ENCODE measurements around the gene SLC25A4. TPM values are rescaled to one million over a fixed set of nuclear protein-coding genes. Genes with fewer than 3 reads are reported as not detected.

SLC25A4 gene
- total and polyA plus RNA-seq, 2 of the 4 experiments (the other 2 are of a cell fraction) = 16.0 to 21.6 TPM

GRCh38 chr4:185113340-185113739 lies 29.7 kb upstream of the SLC25A4 start:
- Histone ChIP-seq H4K20me1 (ENCODE audit: insufficient read depth, low read length) (no peaks in the 10 kb centered on the region), H3K4me3 (ENCODE audit: insufficient read depth, low read depth, low read length) (no peak overlapping the region), H3K9me1 (ENCODE audit: insufficient read depth, low read length) (peaks cover 7% of the 10 kb centered on the region), H3K9ac (ENCODE audit: low read depth, low read length) (no peak overlapping the region), H2BK20ac (ENCODE audit: low read depth, low read length) (peak overlapping the region; percentile 67; the same call in 1 of the 2 replicates), H4K5ac (ENCODE audit: low read depth, low read length) (no peak overlapping the region), H3K14ac (replicated peaks; ENCODE audit: low read depth, low read length) (no peak overlapping the region), H3K36me3 (ENCODE audit: control insufficient read depth, insufficient read depth, low read length) (no peaks in the 10 kb centered on the region), H2BK5ac (ENCODE audit: low read depth, low read length, poor library complexity, severe bottlenecking) (no peak overlapping the region), H3K23ac (ENCODE audit: low read depth, low read length) (no peak overlapping the region), H3K56ac (ENCODE audit: extremely low read depth, insufficient read depth, low read length) (no peak overlapping the region), H4K8ac (ENCODE audit: low read depth in 2 of 2, low read length in 2 of 2) (no peak overlapping the region), H3K79me1 (ENCODE audit: low read depth in 1 of 2, low read length in 2 of 2) (no peaks in the 10 kb centered on the region), H3K4me2 (ENCODE audit: low read depth, low read length) (no peak overlapping the region), H3K9me3 (ENCODE audit: control insufficient read depth, insufficient read depth, low read length) (no peaks in the 10 kb centered on the region), H2BK15ac (ENCODE audit: low read depth, low read length) (0 out of 3 replicates have a peak overlapping the region, but pooled peaks have one; percentile 83), H3K4me1 (ENCODE audit: control insufficient read depth, insufficient read depth, low read length) (peaks cover 3% of the 10 kb centered on the region; the same call in 1 of the 2 replicates), H3K4ac (ENCODE audit: low read depth, low read length) (no peak overlapping the region), H4K91ac (ENCODE audit: insufficient read depth, low read depth, low read length) (no peak overlapping the region), H3K18ac (ENCODE audit: low read depth, low read length) (no peak overlapping the region), H2AK9ac (replicated peaks; ENCODE audit: low read depth, low read length, poor library complexity) (no peak overlapping the region), H2BK120ac (ENCODE audit: low read depth, low read length) (no peak overlapping the region), H2AFZ (replicated peaks; ENCODE audit: low read length, poor library complexity) (no peak overlapping the region), H3K27me3 (ENCODE audit: control insufficient read depth, insufficient read depth, low read length) (no peaks in the 10 kb centered on the region), H2AK5ac (ENCODE audit: low read depth, low read length) (no peak overlapping the region), H3K27ac (ENCODE audit: insufficient read depth, low read length) (no peak overlapping the region)
- WGBS, 2 experiments (ENCODE audit: extremely low coverage in 2 of 2, insufficient read length in 1 of 2) = 100% methylated on average over 1 of the region's 2 CpGs; no CpG with 5 or more reads in 1 of the 2 experiments
- intact Hi-C loops (cut with micrococcal nuclease) = loop anchor here (2.0 kb wide), 1 partner anchor 13 kb away; no protein-coding TSS in a partner anchor
- TF ChIP-seq RCOR1 (IDR thresholded peaks at IDR 0.05; ENCODE audit: insufficient replicate concordance, low read length) (no peak), FOS (IDR thresholded peaks at IDR 0.05; ENCODE audit: low read depth, low read length) (no peak), POLR2A (IDR thresholded peaks at IDR 0.05; ENCODE audit: low read depth, low read length) (no peak)
- ChIA-PET CTCF (no interaction called here), POLR2A (ENCODE audit: unreplicated experiment) (no interaction called here)
- dilution Hi-C loops (cut with HindIII; ENCODE audit: low sequenced_read_pairs, unreplicated experiment) = no loop called here
- no peak for ATAC-seq (ENCODE audit: low read depth)
- no TSS peak for BruUV-seq (replicated peaks)
- peak; percentile 21 for DNase-seq
- in situ Hi-C loops (cut with MboI; ENCODE audit: low sequenced_read_pairs) = no loop called here

Measured in IMR-90 (cell line).